Measurements from ENCODE around the gene NPHP3.

DNA sequence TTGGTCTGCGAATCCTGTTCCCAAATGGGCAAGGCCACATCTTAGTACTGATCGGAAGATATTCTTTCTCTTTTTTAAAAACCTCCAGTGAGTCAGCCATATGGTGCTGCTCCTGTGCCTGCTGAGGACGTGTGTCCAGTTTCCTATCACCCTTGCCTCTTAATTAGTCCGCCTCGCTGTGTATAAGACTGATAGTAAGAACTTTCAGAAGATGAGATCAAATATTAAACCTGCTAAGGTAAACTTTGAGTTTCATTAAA, 61.5 kb downstream of the NPHP3 start:
- TF ChIP-seq, protein P1, sequence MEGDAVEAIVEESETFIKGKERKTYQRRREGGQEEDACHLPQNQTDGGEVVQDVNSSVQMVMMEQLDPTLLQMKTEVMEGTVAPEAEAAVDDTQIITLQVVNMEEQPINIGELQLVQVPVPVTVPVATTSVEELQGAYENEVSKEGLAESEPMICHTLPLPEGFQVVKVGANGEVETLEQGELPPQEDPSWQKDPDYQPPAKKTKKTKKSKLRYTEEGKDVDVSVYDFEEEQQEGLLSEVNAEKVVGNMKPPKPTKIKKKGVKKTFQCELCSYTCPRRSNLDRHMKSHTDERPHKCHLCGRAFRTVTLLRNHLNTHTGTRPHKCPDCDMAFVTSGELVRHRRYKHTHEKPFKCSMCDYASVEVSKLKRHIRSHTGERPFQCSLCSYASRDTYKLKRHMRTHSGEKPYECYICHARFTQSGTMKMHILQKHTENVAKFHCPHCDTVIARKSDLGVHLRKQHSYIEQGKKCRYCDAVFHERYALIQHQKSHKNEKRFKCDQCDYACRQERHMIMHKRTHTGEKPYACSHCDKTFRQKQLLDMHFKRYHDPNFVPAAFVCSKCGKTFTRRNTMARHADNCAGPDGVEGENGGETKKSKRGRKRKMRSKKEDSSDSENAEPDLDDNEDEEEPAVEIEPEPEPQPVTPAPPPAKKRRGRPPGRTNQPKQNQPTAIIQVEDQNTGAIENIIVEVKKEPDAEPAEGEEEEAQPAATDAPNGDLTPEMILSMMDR (IDR thresholded peaks at IDR 0.05) = no peak
- TF ChIP-seq POLR2A (IDR thresholded peaks at IDR 0.05) = no peak

All from testis (tissue), 2 donors.